H1 (cell line): Measurements from ENCODE around the gene LEMD1. TPM values are rescaled to one million over a fixed set of nuclear protein-coding genes. Genes with fewer than 3 reads are reported as not detected.

Experiments
- CTCF ChIP-seq, 3 experiments: IDR thresholded peaks; 1 replicate in 2 of 3; 2 replicates in 1 of 3; pipeline versions ENCODE4 v1.5.1 to v1.6.1; 2011; ENCODE audit warnings: low read length in 3 of 3, mild to moderate bottlenecking in 3 of 3, inconsistent platforms in 2 of 3, low read depth in 1 of 3, moderate library complexity in 1 of 3; ENCODE audit not compliant: insufficient read depth in 1 of 3; ENCODE audit errors: control extremely low read depth in 1 of 3
- SUZ12 ChIP-seq: fragments of 200-600 bp; sonication (generic); IDR thresholded peaks from 2 replicates; pipeline ENCODE4 v1.6.1; 2012; ENCODE audit warnings: mild to moderate bottlenecking, inconsistent platforms, low read length, moderate library complexity, mixed read lengths
- polyA plus RNA-seq, 7 experiments: library from polyadenylated mRNA; depleted of rRNA in 3 of 7; stranded (reverse) in 5 of 7; unstranded in 2 of 7; fragments of >200 nt in 5 of 7; fragments of 200-250 nt in 2 of 7; gene quantifications; 1 replicate in 5 of 7; 2 replicates in 1 of 7; 4 replicates in 1 of 7; pipeline versions ENCODE4 v1.2.1 to v1.2.3, GENCODE V29; 2011 to 2013; ENCODE audit warnings: missing spikeins in 2 of 7, mixed read lengths in 2 of 7
- total RNA-seq: library from RNA; stranded (reverse); fragmentation: NEBNext Ultra II Directional; extraction: Animal tissue kit (Norgen Biotek cat#: 25700); gene quantifications from 2 replicates; pipeline ENCODE4 v1.2.1, GENCODE V29; 2021

Gene LEMD1
- total and polyA plus RNA-seq, 2 of the 8 experiments (the other 6 are each of a cell fraction or from before 2014, with no cell fraction given) = 10.0 to 10.5 TPM

- no peak for TF ChIP-seq SUZ12
- TF ChIP-seq CTCF (IDR thresholded peaks at IDR 0.05; ENCODE audit: control extremely low read depth in 1 of 3, insufficient read depth in 1 of 3, low read depth in 1 of 3, low read length in 3 of 3) = no peak
Observed at GRCh38 chr1:205379056-205379455, 42.8 kb downstream of the LEMD1 start (continued).
